AG04450 (cell line): ENCODE data around the gene WIPF3. TPM values are rescaled to one million over a fixed set of nuclear protein-coding genes. Genes with fewer than 3 reads are reported as not detected.

Experiments used
- CTCF ChIA-PET: fragments of 300-600, 350-600 bp; formaldehyde crosslinking; extraction: SDS; loops from one replicate; lab custom pipeline; 2022; ENCODE audit warnings: antibody characterized with exemption, inconsistent platforms; lab: Charles Lee
- POLR2A ChIA-PET: fragments of 350-600 bp; formaldehyde crosslinking; extraction: SDS; loops from one replicate; lab custom pipeline; 2021; ENCODE audit warnings: antibody characterized with exemption, inconsistent platforms; lab: Yijun Ruan, JAX
- DNase-seq: peaks from one replicate; pipeline ENCODE4 v3.0.0-alpha.2; 2011; ENCODE audit warnings: low read depth, low spot score
- H3K27ac ChIP-seq: one replicate; pipeline ENCODE4 v1.5.1; 2012; ENCODE audit warnings: low read depth, low read length, control low read depth
- H3K27me3 ChIP-seq: one replicate; pipeline ENCODE4 v1.6.0; 2012; ENCODE audit warnings: low read length; ENCODE audit not compliant: control insufficient read depth, insufficient read depth
- H3K4me3 ChIP-seq: 2 replicates; pipeline ENCODE4 v1.5.1; 2011; ENCODE audit warnings: mild to moderate bottlenecking, low read depth, low read length, control low read depth
- H3K9me3 ChIP-seq: 2 replicates; pipeline ENCODE4 v1.5.1; 2012; ENCODE audit warnings: low read length; ENCODE audit not compliant: control insufficient read depth, insufficient read depth
- polyA plus RNA-seq: library from polyadenylated mRNA; depleted of rRNA; stranded (reverse); fragments of >200 nt; gene quantifications from 2 replicates; pipeline ENCODE4 v1.2.3, GENCODE V29; 2011
- TF ChIP-seq, protein P1 (sequence below): IDR thresholded peaks from 2 replicates; pipeline ENCODE4 v1.5.1; 2011; ENCODE audit warnings: low read depth, low read length, control low read depth, inconsistent platforms

The WIPF3 gene
- polyA plus RNA-seq, 1 experiment = not detected

DNA sequence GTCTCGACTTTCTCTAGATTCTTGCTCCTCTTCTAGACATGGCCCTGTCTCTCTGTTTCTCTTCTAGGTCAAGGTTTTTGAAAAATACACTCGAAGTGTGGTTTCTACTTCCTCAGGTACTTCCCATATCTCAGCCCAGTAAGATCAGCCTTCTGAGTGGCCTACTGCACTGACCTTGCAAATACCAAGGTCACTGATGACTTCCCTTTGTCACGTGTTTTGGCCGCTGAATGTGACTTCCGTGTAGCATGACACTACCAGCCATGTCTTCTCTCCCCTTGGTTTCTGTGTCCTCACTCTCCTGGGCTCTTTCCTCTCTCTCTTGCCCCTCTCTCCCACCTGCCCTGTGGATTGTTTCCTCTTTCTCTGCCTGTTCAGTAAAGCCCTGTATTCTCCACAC is 7.9 kb upstream of the WIPF3 start:
- TF ChIP-seq, protein P1, sequence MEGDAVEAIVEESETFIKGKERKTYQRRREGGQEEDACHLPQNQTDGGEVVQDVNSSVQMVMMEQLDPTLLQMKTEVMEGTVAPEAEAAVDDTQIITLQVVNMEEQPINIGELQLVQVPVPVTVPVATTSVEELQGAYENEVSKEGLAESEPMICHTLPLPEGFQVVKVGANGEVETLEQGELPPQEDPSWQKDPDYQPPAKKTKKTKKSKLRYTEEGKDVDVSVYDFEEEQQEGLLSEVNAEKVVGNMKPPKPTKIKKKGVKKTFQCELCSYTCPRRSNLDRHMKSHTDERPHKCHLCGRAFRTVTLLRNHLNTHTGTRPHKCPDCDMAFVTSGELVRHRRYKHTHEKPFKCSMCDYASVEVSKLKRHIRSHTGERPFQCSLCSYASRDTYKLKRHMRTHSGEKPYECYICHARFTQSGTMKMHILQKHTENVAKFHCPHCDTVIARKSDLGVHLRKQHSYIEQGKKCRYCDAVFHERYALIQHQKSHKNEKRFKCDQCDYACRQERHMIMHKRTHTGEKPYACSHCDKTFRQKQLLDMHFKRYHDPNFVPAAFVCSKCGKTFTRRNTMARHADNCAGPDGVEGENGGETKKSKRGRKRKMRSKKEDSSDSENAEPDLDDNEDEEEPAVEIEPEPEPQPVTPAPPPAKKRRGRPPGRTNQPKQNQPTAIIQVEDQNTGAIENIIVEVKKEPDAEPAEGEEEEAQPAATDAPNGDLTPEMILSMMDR = no peak
- H3K9me3 ChIP-seq = no peaks in the 10 kb centered on the region
- no peak overlapping the region for H3K4me3 ChIP-seq
- H3K27me3 ChIP-seq = no peaks in the 10 kb centered on the region
- ChIA-PET CTCF (no interaction called here), POLR2A (no interaction called here)
- no peak for DNase-seq
- H3K27ac ChIP-seq = no peak overlapping the region

DNA sequence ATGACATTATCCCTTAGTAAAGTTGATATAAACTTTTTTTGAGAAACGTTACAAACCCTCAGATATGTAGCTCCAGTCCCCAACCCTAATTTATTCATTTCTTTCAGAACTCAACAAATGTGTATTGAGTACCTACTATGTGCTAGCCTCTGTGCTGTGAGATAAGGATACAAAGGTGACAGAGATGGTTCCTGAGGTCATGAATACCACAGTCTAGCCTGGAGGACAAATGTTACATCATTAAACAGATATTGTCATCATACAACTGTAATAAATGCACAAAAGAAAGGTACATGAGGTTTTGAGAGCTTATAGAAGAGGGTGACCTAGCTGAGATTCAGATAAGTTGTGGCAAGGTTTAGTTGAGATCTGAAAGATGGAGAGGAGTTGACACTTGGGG is 4.4 kb upstream of the WIPF3 start:
- CTCF ChIA-PET = no interaction called here
- TF ChIP-seq, protein P1 = no peak
- no peak overlapping the region for H3K27ac ChIP-seq
- POLR2A ChIA-PET = no interaction called here
- no peaks in the 10 kb centered on the region; the same call in 1 of the 2 replicates for H3K9me3 ChIP-seq
- H3K4me3 ChIP-seq = no peak overlapping the region
- DNase-seq = no peak
- peaks cover 19% of the 10 kb centered on the region for H3K27me3 ChIP-seq

DNA sequence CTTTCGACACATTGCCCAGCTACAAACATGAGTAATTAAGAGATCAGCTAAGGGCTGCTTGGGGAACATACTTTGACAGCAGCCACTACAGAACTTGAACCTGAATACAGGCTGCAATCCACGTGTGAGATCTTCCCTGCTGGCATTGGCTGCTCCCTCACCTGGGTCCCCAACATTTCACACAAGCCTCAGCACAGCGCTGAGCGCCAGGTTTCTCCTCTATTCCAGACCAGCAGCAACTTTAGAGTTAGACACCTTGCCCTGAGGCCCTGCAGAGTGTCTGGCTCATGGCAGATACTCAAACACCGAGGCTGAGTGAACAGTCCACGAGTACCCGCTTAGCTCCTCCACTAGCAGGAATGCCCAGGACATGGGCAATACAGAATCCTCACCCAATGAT is 1.3 kb upstream of the WIPF3 start:
- Histone ChIP-seq H3K27me3 (peaks cover 40% of the 10 kb centered on the region), H3K9me3 (no peaks in the 10 kb centered on the region; the same call in 1 of the 2 replicates), H3K4me3 (no peak overlapping the region), H3K27ac (no peak overlapping the region)
- TF ChIP-seq, protein P1 = no peak
- CTCF ChIA-PET = no interaction called here
- no peak for DNase-seq
- POLR2A ChIA-PET = no interaction called here

DNA sequence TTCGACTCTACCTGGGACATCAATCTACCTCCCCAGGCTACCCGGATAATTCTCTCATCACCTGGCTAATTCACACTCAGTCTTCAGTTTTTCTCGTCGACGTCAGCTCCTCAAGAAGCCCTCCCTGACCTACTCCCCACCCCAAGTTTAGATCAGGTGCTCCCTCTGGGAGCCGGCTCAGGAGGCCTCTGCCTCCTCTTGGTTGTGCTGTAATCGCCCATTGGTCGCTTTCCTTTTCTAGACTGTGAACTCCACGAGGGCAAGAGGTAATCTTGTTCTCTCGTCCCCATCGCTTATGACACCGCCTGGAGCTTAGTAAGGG is 461 bp upstream of the WIPF3 start:
- TF ChIP-seq, protein P1 = no peak
- no peak overlapping the region for H3K4me3 ChIP-seq
- ChIA-PET CTCF (interaction anchor here (0.7 kb wide), 1 partner anchor 1386 kb away, joined by 3 read pairs; no protein-coding TSS in a partner anchor), POLR2A (no interaction called here)
- no peak overlapping the region for H3K27ac ChIP-seq
- H3K9me3 ChIP-seq = no peaks in the 10 kb centered on the region; the same call in 1 of the 2 replicates
- H3K27me3 ChIP-seq = peaks cover 43% of the 10 kb centered on the region
- DNase-seq = no peak

DNA sequence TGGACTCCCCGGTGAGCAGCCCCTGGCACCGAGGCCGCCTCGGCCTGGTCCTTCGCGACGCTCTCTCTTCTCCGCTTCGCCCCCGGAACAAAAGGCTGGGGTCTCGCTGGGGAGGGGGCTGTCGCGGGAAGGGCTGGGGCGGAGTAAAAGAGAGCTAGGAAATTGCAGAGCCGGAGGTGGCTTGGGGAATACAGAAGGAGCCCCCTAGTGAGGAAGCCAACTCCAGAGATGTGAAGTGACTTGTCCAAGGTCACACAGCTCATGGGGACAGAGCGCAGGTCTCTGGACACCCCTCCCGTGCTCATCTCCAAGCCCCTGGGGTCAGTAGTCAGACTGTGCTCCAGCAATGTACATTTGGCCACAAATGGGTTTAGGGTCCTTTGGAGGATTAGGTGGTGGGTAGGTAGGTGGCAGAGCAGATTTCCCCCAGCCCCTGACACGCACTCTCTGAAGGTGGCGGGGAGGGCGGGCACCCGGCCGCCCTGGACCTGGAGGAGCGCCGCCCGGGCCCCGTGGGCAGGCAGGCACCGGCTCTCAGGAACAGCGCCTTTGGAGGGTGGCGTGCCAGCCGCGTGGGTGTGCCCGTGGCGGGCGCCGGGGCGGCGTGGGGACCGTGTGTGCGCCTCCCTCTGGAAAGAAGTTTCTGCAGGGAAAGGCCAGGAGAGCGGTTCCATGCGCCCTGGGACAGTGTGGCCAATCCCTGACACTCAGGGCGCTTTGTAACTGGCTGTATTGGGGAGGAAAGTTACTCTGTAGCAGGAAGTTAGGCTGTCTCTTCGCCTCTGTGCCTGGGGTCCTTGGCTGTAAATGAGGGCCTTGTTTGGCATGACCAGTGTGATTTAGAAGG is 910 bp downstream of the WIPF3 start:
- no peak overlapping the region for H3K27ac ChIP-seq
- peaks cover 43% of the 10 kb centered on the region for H3K27me3 ChIP-seq
- ChIA-PET POLR2A (no interaction called here), CTCF (no interaction called here)
- TF ChIP-seq, protein P1 = no peak
- H3K9me3 ChIP-seq = no peaks in the 10 kb centered on the region; the same call in 1 of the 2 replicates
- DNase-seq = no peak
- no peak overlapping the region for H3K4me3 ChIP-seq
